Gastrocnemius medialis (tissue), 4 donors: ENCODE data around the gene NIPBL.

ENCODE experiments used
- POLR2A ChIP-seq, 2 donors: fragments of 450-650 bp; IDR thresholded peaks; one replicate each; pipeline ENCODE4 v1.6.1; 2017; ENCODE audit warnings: antibody characterized with exemption in 2 of 2, mild to moderate bottlenecking in 2 of 2, moderate library complexity in 2 of 2
- TF ChIP-seq, protein P1 (sequence below), 5 experiments: fragments of 450-650 bp in 3 of 5; fragments of 200-600 bp in 2 of 5; sonication (generic) in 2 of 5; IDR thresholded peaks in 4 of 5; conservative IDR thresholded peaks in 1 of 5; 1 replicate in 4 of 5; 2 replicates in 1 of 5; pipeline ENCODE4 v1.5.1; 2016 to 2019; ENCODE audit warnings: antibody characterized with exemption in 5 of 5, mild to moderate bottlenecking in 3 of 5, moderate library complexity in 3 of 5

GRCh38 chr5:36939969-36940858 is 63.6 kb downstream of the NIPBL start:
- TF ChIP-seq, protein P1, sequence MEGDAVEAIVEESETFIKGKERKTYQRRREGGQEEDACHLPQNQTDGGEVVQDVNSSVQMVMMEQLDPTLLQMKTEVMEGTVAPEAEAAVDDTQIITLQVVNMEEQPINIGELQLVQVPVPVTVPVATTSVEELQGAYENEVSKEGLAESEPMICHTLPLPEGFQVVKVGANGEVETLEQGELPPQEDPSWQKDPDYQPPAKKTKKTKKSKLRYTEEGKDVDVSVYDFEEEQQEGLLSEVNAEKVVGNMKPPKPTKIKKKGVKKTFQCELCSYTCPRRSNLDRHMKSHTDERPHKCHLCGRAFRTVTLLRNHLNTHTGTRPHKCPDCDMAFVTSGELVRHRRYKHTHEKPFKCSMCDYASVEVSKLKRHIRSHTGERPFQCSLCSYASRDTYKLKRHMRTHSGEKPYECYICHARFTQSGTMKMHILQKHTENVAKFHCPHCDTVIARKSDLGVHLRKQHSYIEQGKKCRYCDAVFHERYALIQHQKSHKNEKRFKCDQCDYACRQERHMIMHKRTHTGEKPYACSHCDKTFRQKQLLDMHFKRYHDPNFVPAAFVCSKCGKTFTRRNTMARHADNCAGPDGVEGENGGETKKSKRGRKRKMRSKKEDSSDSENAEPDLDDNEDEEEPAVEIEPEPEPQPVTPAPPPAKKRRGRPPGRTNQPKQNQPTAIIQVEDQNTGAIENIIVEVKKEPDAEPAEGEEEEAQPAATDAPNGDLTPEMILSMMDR (IDR thresholded peaks at IDR 0.05 in 4 of 5, conservative IDR thresholded peaks at IDR 0.05 in 1 of 5), result no peak
- no peak for TF ChIP-seq POLR2A (IDR thresholded peaks at IDR 0.05)
